Ishikawa (cell line): ENCODE results near the gene OCSTAMP.

Experiments used
- CEBPB ChIP-seq: IDR thresholded peaks from 2 replicates; pipeline ENCODE4 v1.6.1; 2012
- CREB1 ChIP-seq: IDR thresholded peaks from 2 replicates; pipeline ENCODE4 v1.6.1; 2012; ENCODE audit warnings: low read depth
- EGR1 ChIP-seq: IDR thresholded peaks from 2 replicates; pipeline ENCODE4 v1.6.1; 2012
- EP300 ChIP-seq: IDR thresholded peaks from 2 replicates; pipeline ENCODE4 v1.6.1; 2012; ENCODE audit warnings: borderline replicate concordance
- FOXM1 ChIP-seq: IDR thresholded peaks from 2 replicates; pipeline ENCODE4 v1.6.1; 2012; ENCODE audit warnings: low read depth, borderline replicate concordance
- MAX ChIP-seq: IDR thresholded peaks from 2 replicates; pipeline ENCODE4 v1.6.1; 2012
- NFIC ChIP-seq: IDR thresholded peaks from 2 replicates; pipeline ENCODE4 v1.6.1; 2012
- RAD21 ChIP-seq: IDR thresholded peaks from 2 replicates; pipeline ENCODE4 v1.6.1; 2012; ENCODE audit warnings: low read depth
- REST ChIP-seq: IDR thresholded peaks from 2 replicates; pipeline ENCODE4 v1.6.1; 2012; ENCODE audit warnings: low read depth, mild to moderate bottlenecking
- TAF1 ChIP-seq: IDR thresholded peaks from 2 replicates; pipeline ENCODE4 v1.6.1; 2012; ENCODE audit warnings: low read depth, mild to moderate bottlenecking
- TCF12 ChIP-seq: IDR thresholded peaks from 2 replicates; pipeline ENCODE4 v1.6.1; 2012; ENCODE audit warnings: low read depth
- TEAD4 ChIP-seq: IDR thresholded peaks from 2 replicates; pipeline ENCODE4 v1.6.1; 2012
- USF1 ChIP-seq: IDR thresholded peaks from 2 replicates; pipeline ENCODE4 v1.6.1; 2012
- YY1 ChIP-seq: IDR thresholded peaks from 2 replicates; pipeline ENCODE4 v1.6.1; 2012; ENCODE audit warnings: low read depth
- ZBTB7A ChIP-seq: IDR thresholded peaks from 2 replicates; pipeline ENCODE4 v1.6.1; 2012; ENCODE audit warnings: low read depth

Gene OCSTAMP

GRCh38 chr20:46578745-46579144 is 28.3 kb upstream of the OCSTAMP start:
- TF ChIP-seq CREB1 (no peak), CEBPB (no peak), FOXM1 (no peak), REST (no peak), TEAD4 (no peak), NFIC (no peak), TCF12 (no peak), EGR1 (no peak), ZBTB7A (no peak), EP300 (no peak), MAX (no peak), YY1 (no peak), RAD21 (no peak), TAF1 (no peak)

DNA sequence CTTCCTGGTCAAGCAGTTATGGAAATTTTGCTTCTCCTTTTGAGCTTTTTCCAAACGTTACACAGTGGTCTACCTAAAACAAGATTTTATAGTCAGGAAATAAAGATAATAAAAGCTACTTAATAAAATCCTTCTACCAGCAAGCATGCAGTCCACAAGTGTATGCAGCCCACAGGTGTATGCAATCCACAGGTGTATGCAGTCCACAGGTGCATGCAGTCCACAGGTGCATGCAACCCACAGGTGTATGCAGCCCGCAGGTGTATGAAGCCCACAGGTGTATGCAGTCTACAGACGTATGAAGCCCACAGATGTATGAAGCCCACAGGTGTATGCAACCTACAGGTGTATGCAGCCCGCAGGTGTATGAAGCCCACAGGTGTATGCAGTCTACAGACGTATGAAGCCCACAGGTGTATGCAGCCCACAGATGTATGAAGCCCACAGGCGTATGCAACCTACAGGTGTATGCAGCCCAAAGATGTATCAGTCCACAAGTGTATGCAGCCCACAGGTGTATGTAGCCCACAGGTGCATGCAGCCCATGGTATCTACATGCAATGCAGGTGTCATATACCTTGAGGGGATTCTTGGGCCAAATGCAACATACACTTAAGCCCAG is 26.4 kb upstream of the OCSTAMP start:
- TF ChIP-seq EGR1 (no peak), ZBTB7A (no peak), CREB1 (no peak), TAF1 (no peak)

DNA sequence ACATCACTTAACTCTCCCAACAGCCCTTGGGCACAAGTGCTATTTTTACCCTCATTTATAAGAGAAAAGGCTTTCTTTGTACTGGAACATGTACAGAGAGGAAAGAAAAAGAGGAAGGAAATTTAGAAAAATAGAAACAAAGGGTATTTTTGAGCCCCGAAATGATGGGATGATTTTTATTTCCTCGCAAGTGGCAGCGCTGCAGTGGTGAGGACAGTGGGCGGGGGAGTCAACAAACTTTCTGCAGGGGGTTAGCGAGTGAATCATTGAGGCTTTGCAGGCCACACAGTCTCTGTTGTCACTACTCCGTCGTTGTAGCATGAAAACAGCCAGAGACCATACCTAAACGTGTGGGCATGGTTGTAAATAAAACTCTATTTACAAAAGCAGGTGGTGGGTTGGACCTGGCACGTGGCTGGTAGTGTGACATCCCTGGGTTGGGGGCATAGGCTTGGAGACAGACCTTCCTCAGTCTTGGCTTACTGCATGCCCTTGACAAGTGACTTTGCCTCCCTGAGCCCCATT is 25.5 kb upstream of the OCSTAMP start:
- no peak for TF ChIP-seq FOXM1
- no peak for TF ChIP-seq EP300
- no peak for TF ChIP-seq TCF12
- TF ChIP-seq TEAD4: no peak
- TF ChIP-seq MAX: no peak
- no peak for TF ChIP-seq ZBTB7A
- TF ChIP-seq CREB1: no peak
- TF ChIP-seq YY1: no peak
- TF ChIP-seq USF1: no peak
- TF ChIP-seq REST: no peak
- no peak for TF ChIP-seq NFIC
- no peak for TF ChIP-seq RAD21
- TF ChIP-seq TAF1: no peak
- TF ChIP-seq CEBPB: no peak
- TF ChIP-seq EGR1: no peak

DNA sequence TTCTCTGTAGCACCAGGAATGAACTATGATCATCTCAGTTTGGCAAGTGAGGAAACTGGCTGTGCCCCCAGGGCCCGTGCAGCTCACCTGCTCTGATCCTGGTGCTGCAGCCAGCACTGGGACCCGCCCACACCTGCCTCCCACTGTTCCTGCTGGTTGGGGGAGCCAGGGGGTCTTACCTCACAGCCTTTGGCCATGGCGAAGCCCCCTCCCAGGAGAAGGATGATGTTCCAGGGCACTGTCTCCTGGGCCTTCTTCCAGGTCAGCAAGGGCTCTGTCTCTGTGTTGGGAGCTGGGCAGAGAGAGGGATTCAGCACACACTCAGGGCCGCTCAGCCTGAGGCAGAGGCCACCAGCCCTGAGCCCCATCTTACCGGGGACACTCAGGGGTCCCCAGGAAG is 24.9 kb upstream of the OCSTAMP start:
- TF ChIP-seq REST: no peak
- no peak for TF ChIP-seq ZBTB7A
- no peak for TF ChIP-seq FOXM1
- TF ChIP-seq TAF1: no peak
- no peak for TF ChIP-seq USF1
- TF ChIP-seq CEBPB: no peak
- TF ChIP-seq MAX: no peak
- no peak for TF ChIP-seq TEAD4
- TF ChIP-seq CREB1: no peak
- TF ChIP-seq EGR1: no peak
- TF ChIP-seq EP300: no peak
- no peak for TF ChIP-seq YY1
- no peak for TF ChIP-seq NFIC
- TF ChIP-seq TCF12: no peak
- no peak for TF ChIP-seq RAD21
